NCI-H345 treated with DMSO at 0.1 percent for 48 hours (cell line): ENCODE results near the gene EEF1A2.

ENCODE experiments used
- DNase-seq: peaks from one replicate; lab custom pipeline; 2025; ENCODE audit not compliant: unreplicated experiment; lab: John Stamatoyannopoulos, UW

Gene EEF1A2

GRCh38 chr20:63498960-63499337, at the start of gene EEF1A2:
EEF1A2 (minus strand) TSS chr20:63499083; CDS start chr20:63497763, 1,320 bp downstream.
- no peak for DNase-seq

GRCh38 chr20:63548542-63548941, 49.7 kb upstream of the EEF1A2 start:
- no peak for DNase-seq

GRCh38 chr20:63547725-63548480, 49.0 kb upstream of the EEF1A2 start, which contains the start of gene SRMS:
SRMS (minus strand) TSS chr20:63547749; CDS start chr20:63547463, 286 bp downstream.
- DNase-seq = no peak

GRCh38 chr20:63546956-63547724, 48.3 kb upstream of the EEF1A2 start:
- no peak for DNase-seq

- no peak for DNase-seq
These were observed 47.5 kb upstream of the EEF1A2 start for GRCh38 chr20:63546256-63546955.

GRCh38 chr20:63545814-63546213, 46.9 kb upstream of the EEF1A2 start:
- no peak for DNase-seq

- no peak for DNase-seq
These were observed 46.2 kb upstream of the EEF1A2 start for GRCh38 chr20:63544958-63545516.

- DNase-seq = no peak
These were observed 45.5 kb upstream of the EEF1A2 start for GRCh38 chr20:63544241-63544957.

GRCh38 chr20:63543733-63544132, 44.9 kb upstream of the EEF1A2 start:
- no peak for DNase-seq

- no peak for DNase-seq
These were observed 44.2 kb upstream of the EEF1A2 start for GRCh38 chr20:63543131-63543530.

- no peak for DNase-seq
These were observed 43.8 kb upstream of the EEF1A2 start for GRCh38 chr20:63542696-63543095.

GRCh38 chr20:63542031-63542559, 43.2 kb upstream of the EEF1A2 start:
- no peak for DNase-seq

GRCh38 chr20:63541371-63541770, 42.5 kb upstream of the EEF1A2 start:
- DNase-seq = no peak

GRCh38 chr20:63540417-63541186, 41.7 kb upstream of the EEF1A2 start:
- DNase-seq = no peak

GRCh38 chr20:63539441-63540370, 40.8 kb upstream of the EEF1A2 start:
- no peak for DNase-seq

GRCh38 chr20:63539092-63539430, 40.2 kb upstream of the EEF1A2 start:
- DNase-seq = peak; percentile 80

- DNase-seq = peak; percentile 93
These were observed 39.6 kb upstream of the EEF1A2 start for GRCh38 chr20:63538204-63539091.
